ENCODE measurements around the gene LMAN1L.

Gene LMAN1L

GRCh38 chr15:74823324-74823723 lies 10.7 kb downstream of the LMAN1L start:
- no peak overlapping the region for H3K4me3 ChIP-seq (ENCODE audit: control insufficient read depth, low read depth, low read length)
- DNase-seq (ENCODE audit: low read depth): no peak
- TF ChIP-seq, protein P1, sequence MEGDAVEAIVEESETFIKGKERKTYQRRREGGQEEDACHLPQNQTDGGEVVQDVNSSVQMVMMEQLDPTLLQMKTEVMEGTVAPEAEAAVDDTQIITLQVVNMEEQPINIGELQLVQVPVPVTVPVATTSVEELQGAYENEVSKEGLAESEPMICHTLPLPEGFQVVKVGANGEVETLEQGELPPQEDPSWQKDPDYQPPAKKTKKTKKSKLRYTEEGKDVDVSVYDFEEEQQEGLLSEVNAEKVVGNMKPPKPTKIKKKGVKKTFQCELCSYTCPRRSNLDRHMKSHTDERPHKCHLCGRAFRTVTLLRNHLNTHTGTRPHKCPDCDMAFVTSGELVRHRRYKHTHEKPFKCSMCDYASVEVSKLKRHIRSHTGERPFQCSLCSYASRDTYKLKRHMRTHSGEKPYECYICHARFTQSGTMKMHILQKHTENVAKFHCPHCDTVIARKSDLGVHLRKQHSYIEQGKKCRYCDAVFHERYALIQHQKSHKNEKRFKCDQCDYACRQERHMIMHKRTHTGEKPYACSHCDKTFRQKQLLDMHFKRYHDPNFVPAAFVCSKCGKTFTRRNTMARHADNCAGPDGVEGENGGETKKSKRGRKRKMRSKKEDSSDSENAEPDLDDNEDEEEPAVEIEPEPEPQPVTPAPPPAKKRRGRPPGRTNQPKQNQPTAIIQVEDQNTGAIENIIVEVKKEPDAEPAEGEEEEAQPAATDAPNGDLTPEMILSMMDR (IDR thresholded peaks at IDR 0.05; ENCODE audit: control insufficient read depth, insufficient read depth, low read depth, low read length, missing control alignments): no peak

GRCh38 chr15:74824976-74825375 lies 12.3 kb downstream of the LMAN1L start:
- DNase-seq (ENCODE audit: low read depth): no peak

GRCh38 chr15:74825866-74826265 lies 13.2 kb downstream of the LMAN1L start:
- H3K4me3 ChIP-seq (ENCODE audit: control insufficient read depth, low read depth, low read length): no peak overlapping the region
- no peak for DNase-seq (ENCODE audit: low read depth)
- TF ChIP-seq, protein P1 (IDR thresholded peaks at IDR 0.05; ENCODE audit: control insufficient read depth, insufficient read depth, low read depth, low read length, missing control alignments): no peak

More at GRCh38 chr15:74824976-74825375, 12.3 kb downstream of the LMAN1L start:
- H3K4me3 ChIP-seq (ENCODE audit: control insufficient read depth, low read depth, low read length): no peak overlapping the region
- TF ChIP-seq, protein P1 (IDR thresholded peaks at IDR 0.05; ENCODE audit: control insufficient read depth, insufficient read depth, low read depth, low read length, missing control alignments): no peak

- TF ChIP-seq, protein P1 (IDR thresholded peaks at IDR 0.05; ENCODE audit: control insufficient read depth, insufficient read depth, low read depth, low read length, missing control alignments): no peak
- no peak for DNase-seq (ENCODE audit: low read depth)
- no peak within 1 kb of the TSS for H3K4me3 ChIP-seq (ENCODE audit: control insufficient read depth, low read depth, low read length)
Observed at GRCh38 chr15:74826364-74826819, 13.8 kb downstream of the LMAN1L start, which contains the start of gene CPLX3. Gene CPLX3, plus strand, starts transcription at chr15:74826627. Its CDS starts 77 bp downstream, at chr15:74826704.

GRCh38 chr15:74826921-74827320 lies 14.3 kb downstream of the LMAN1L start:
- no peak for DNase-seq (ENCODE audit: low read depth)
- TF ChIP-seq, protein P1 (IDR thresholded peaks at IDR 0.05; ENCODE audit: control insufficient read depth, insufficient read depth, low read depth, low read length, missing control alignments): no peak
- H3K4me3 ChIP-seq (ENCODE audit: control insufficient read depth, low read depth, low read length): no peak overlapping the region

- no peak overlapping the region for H3K4me3 ChIP-seq (ENCODE audit: control insufficient read depth, low read depth, low read length)
Observed at GRCh38 chr15:74827614-74828013, 15.0 kb downstream of the LMAN1L start.

More at GRCh38 chr15:74827614-74828013, 15.0 kb downstream of the LMAN1L start:
- TF ChIP-seq, protein P1 (IDR thresholded peaks at IDR 0.05; ENCODE audit: control insufficient read depth, insufficient read depth, low read depth, low read length, missing control alignments): no peak
- no peak for DNase-seq (ENCODE audit: low read depth)
